HEK293T (cell line): ENCODE measurements around the gene NDUFAF5.

Experiments
- SUZ12 ChIP-seq: fragments of 450-650 bp; IDR thresholded peaks from 2 replicates; pipeline ENCODE4 v1.6.1; 2016; ENCODE audit warnings: mild to moderate bottlenecking
- TF ChIP-seq, protein P1 (sequence below): fragments of 450-650 bp; IDR thresholded peaks from 2 replicates; pipeline ENCODE4 v1.6.1; 2016

DNA sequence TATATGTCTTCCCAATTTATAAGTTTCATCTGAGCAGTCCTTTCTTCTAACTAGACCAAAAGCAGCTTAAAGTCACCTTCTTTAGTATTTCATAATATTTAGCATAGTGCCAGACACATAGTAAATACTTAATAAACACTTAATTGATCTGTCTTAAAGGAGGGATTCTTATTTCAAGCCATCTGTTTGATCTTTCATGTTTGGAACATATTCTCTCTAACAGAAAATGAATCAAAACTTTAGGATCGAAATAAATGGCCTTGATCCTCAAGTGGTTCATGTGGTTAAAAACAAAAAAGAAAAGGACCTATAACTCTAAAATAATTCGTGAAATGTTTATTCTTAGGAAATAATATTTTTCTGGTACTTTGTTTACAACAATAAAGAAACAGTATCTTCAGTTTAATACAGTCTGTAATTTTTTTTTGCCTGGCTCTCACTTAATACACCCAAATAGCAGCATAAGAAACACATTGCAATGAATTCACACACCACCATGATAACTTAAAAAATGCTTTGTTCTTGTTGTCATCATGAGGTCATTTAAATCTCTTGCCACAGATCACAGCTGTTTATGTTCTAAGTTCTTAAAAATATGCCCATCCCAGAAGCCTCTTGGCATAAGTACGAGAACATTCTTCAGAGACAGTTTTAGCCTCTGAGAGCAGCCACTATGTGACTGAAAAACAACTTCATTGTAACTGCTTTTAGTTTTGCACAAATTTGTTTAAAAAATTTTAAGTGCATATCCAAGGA is 48.2 kb upstream of the NDUFAF5 start:
- no peak for TF ChIP-seq SUZ12
- TF ChIP-seq, protein P1, sequence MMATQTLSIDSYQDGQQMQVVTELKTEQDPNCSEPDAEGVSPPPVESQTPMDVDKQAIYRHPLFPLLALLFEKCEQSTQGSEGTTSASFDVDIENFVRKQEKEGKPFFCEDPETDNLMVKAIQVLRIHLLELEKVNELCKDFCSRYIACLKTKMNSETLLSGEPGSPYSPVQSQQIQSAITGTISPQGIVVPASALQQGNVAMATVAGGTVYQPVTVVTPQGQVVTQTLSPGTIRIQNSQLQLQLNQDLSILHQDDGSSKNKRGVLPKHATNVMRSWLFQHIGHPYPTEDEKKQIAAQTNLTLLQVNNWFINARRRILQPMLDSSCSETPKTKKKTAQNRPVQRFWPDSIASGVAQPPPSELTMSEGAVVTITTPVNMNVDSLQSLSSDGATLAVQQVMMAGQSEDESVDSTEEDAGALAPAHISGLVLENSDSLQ: no peak
